WTC11 (cell line): ENCODE results near the gene ACTG2. TPM values are rescaled to one million over a fixed set of nuclear protein-coding genes. Genes with fewer than 3 reads are reported as not detected.

Experiments used
- ATAC-seq: fragments of 200-7000 bp; cut with Tn5 transposase; 2 replicates; pipeline ENCODE4 v1.10.0; 2021; ENCODE audit warnings: mild to moderate bottlenecking, moderate library complexity
- CTCF ChIA-PET: fragments of 300-600 bp; sonication (Branson Sonifier 250); formaldehyde crosslinking; loops from one replicate; lab custom pipeline; 2021; ENCODE audit warnings: antibody characterized with exemption; lab: Charles Lee
- POLR2A ChIA-PET: fragments of 350-600 bp; sonication (Branson Sonifier 250); formaldehyde crosslinking; loops from one replicate; lab custom pipeline; 2021; ENCODE audit warnings: antibody characterized with exemption; lab: Charles Lee
- DNase-seq: peaks from one replicate; pipeline ENCODE4 v3.0.0; 2021; ENCODE audit warnings: low spot score
- H3K27ac Mint-ChIP-seq: 2 replicates; pipeline ENCODE4 v1.8.0; 2021; ENCODE audit warnings: mixed read lengths
- H3K27me3 Mint-ChIP-seq: 2 replicates; pipeline ENCODE4 v1.8.0; 2021; ENCODE audit warnings: low read depth, mild to moderate bottlenecking, moderate library complexity, mixed read lengths
- H3K36me3 Mint-ChIP-seq: 2 replicates; pipeline ENCODE4 v1.8.0; 2021; ENCODE audit warnings: mixed read lengths
- H3K4me1 Mint-ChIP-seq: 2 replicates; pipeline ENCODE4 v1.8.0; 2022; ENCODE audit warnings: mixed read lengths
- H3K4me3 Mint-ChIP-seq: 2 replicates; pipeline ENCODE4 v1.8.0; 2021; ENCODE audit warnings: mild to moderate bottlenecking, moderate library complexity, mixed read lengths
- H3K9me3 Mint-ChIP-seq: 2 replicates; pipeline ENCODE4 v1.8.0; 2021; ENCODE audit warnings: mixed read lengths
- ATF2 ChIP-seq: sonication (generic); formaldehyde crosslinking; IDR thresholded peaks from 2 replicates; pipeline ENCODE4 v1.8.1; 2022; ENCODE audit warnings: low read depth, missing genetic modification reagents, borderline replicate concordance
- CBFB ChIP-seq: sonication (generic); formaldehyde crosslinking; IDR thresholded peaks from 2 replicates; pipeline ENCODE4 v1.8.1; 2022; ENCODE audit warnings: mild to moderate bottlenecking, low read depth, missing genetic modification reagents
- GRHL2 ChIP-seq: fragments of 250-450 bp; sonication (Bioruptor Pico); IDR thresholded peaks from 2 replicates; pipeline ENCODE4 v1.8.0; 2022; ENCODE audit warnings: mild to moderate bottlenecking, moderate library complexity; ENCODE audit not compliant: insufficient replicate concordance, severe bottlenecking
- JAZF1 ChIP-seq: fragments of 250-450 bp; sonication (Bioruptor Pico); IDR thresholded peaks from 2 replicates; pipeline ENCODE4 v1.9.0; 2021; ENCODE audit warnings: moderate library complexity, mild to moderate bottlenecking, inconsistent platforms
- JUN ChIP-seq: sonication (generic); formaldehyde crosslinking; IDR thresholded peaks from 2 replicates; pipeline ENCODE4 v1.8.0; 2023; ENCODE audit warnings: mild to moderate bottlenecking, missing genetic modification reagents
- MLX ChIP-seq: sonication (generic); formaldehyde crosslinking; IDR thresholded peaks from 2 replicates; pipeline ENCODE4 v1.8.1; 2023; ENCODE audit warnings: mild to moderate bottlenecking, missing genetic modification reagents, moderate library complexity
- NFATC4 ChIP-seq: fragments of 250-450 bp; sonication (Bioruptor Pico); IDR thresholded peaks from 2 replicates; pipeline ENCODE4 v1.9.0; 2021; ENCODE audit warnings: mild to moderate bottlenecking
- NFE2L1 ChIP-seq: sonication (generic); formaldehyde crosslinking; IDR thresholded peaks from 2 replicates; pipeline ENCODE4 v1.8.1; 2023; ENCODE audit warnings: missing genetic modification reagents
- SOX15 ChIP-seq: fragments of 250-450 bp; sonication (Bioruptor Pico); IDR thresholded peaks from 2 replicates; pipeline ENCODE4 v1.9.0; 2021; ENCODE audit warnings: mild to moderate bottlenecking
- SP1 ChIP-seq: sonication (generic); formaldehyde crosslinking; conservative IDR thresholded peaks from 2 replicates; pipeline ENCODE4 v1.8.1; 2022; ENCODE audit warnings: missing genetic modification reagents
- ZNF121 ChIP-seq: sonication (generic); formaldehyde crosslinking; IDR thresholded peaks from 2 replicates; pipeline ENCODE4 v1.8.0; 2023; ENCODE audit warnings: missing genetic modification reagents
- ZNF219 ChIP-seq: sonication (generic); formaldehyde crosslinking; IDR thresholded peaks from 2 replicates; pipeline ENCODE4 v1.8.0; 2023; ENCODE audit warnings: missing genetic modification reagents, mild to moderate bottlenecking, borderline replicate concordance
- ZNF317 ChIP-seq: sonication (generic); formaldehyde crosslinking; IDR thresholded peaks from 2 replicates; pipeline ENCODE4 v1.8.1; 2023; ENCODE audit warnings: low read depth, mild to moderate bottlenecking, moderate library complexity, missing genetic modification reagents, borderline replicate concordance
- ZNF396 ChIP-seq: fragments of 250-450 bp; sonication (Bioruptor Pico); IDR thresholded peaks from 2 replicates; pipeline ENCODE4 v1.8.0; 2021; ENCODE audit warnings: mild to moderate bottlenecking, moderate library complexity, borderline replicate concordance
- ZNF416 ChIP-seq: fragments of 250-450 bp; sonication (Bioruptor Pico); IDR thresholded peaks from 2 replicates; pipeline ENCODE4 v1.9.0; 2021; ENCODE audit warnings: mild to moderate bottlenecking, inconsistent platforms
- ZNF512 ChIP-seq: sonication (generic); formaldehyde crosslinking; IDR thresholded peaks from 2 replicates; pipeline ENCODE4 v1.8.1; 2022; ENCODE audit warnings: missing genetic modification reagents, borderline replicate concordance
- total RNA-seq: library from RNA; stranded (reverse); gene quantifications from 3 replicates; pipeline ENCODE4 v1.2.3, GENCODE V29; 2021
- TF ChIP-seq, protein P1 (sequence below): sonication (generic); formaldehyde crosslinking; IDR thresholded peaks from 2 replicates; pipeline ENCODE4 v1.8.1; 2022; ENCODE audit warnings: low read depth, mild to moderate bottlenecking, moderate library complexity, missing genetic modification reagents, borderline replicate concordance
- TF ChIP-seq, protein P2 (sequence below): fragments of 250-450 bp; sonication (Bioruptor Pico); IDR thresholded peaks from 2 replicates; pipeline ENCODE4 v1.9.0; 2021; ENCODE audit warnings: mild to moderate bottlenecking
- TF ChIP-seq, protein P3 (sequence below): sonication (generic); formaldehyde crosslinking; IDR thresholded peaks from 2 replicates; pipeline ENCODE4 v1.8.1; 2023; ENCODE audit warnings: mild to moderate bottlenecking, moderate library complexity, missing genetic modification reagents

ACTG2 gene
- total RNA-seq, 1 experiment from 2014 or later = 2.7 TPM

DNA sequence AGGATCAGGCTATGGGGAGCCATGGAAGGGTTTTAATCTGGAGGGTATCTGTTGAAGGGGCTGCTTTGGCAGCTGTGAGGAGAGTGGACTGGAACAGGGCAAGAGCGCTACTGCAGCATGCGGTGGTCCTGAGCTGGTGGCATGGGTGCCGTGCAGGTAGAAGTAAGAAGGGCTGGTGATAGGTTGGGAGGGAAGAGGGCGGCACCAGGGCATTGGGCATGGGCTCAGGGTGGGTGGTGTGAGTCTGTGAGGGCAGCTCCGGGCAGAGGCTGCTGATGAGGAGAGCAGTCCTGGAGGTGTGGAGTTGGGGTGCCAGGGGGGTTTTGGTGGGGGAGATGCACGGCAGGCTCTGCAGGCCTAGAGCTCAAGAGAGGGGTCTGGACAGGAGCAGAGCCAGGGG, 2.1 kb downstream of the ACTG2 start:
- DNase-seq = no peak
- H3K36me3 Mint-ChIP-seq = no peaks in the 10 kb centered on the region
- no peak overlapping the region for H3K27ac Mint-ChIP-seq
- H3K4me3 Mint-ChIP-seq = no peak overlapping the region
- TF ChIP-seq, protein P1, sequence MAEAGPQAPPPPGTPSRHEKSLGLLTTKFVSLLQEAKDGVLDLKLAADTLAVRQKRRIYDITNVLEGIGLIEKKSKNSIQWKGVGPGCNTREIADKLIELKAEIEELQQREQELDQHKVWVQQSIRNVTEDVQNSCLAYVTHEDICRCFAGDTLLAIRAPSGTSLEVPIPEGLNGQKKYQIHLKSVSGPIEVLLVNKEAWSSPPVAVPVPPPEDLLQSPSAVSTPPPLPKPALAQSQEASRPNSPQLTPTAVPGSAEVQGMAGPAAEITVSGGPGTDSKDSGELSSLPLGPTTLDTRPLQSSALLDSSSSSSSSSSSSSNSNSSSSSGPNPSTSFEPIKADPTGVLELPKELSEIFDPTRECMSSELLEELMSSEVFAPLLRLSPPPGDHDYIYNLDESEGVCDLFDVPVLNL (CRISPR knock-in tag) = no peak
- TF ChIP-seq GRHL2 (CRISPR knock-in tag) = no peak
- no peak for TF ChIP-seq JAZF1 (CRISPR knock-in tag)
- TF ChIP-seq, protein P2, sequence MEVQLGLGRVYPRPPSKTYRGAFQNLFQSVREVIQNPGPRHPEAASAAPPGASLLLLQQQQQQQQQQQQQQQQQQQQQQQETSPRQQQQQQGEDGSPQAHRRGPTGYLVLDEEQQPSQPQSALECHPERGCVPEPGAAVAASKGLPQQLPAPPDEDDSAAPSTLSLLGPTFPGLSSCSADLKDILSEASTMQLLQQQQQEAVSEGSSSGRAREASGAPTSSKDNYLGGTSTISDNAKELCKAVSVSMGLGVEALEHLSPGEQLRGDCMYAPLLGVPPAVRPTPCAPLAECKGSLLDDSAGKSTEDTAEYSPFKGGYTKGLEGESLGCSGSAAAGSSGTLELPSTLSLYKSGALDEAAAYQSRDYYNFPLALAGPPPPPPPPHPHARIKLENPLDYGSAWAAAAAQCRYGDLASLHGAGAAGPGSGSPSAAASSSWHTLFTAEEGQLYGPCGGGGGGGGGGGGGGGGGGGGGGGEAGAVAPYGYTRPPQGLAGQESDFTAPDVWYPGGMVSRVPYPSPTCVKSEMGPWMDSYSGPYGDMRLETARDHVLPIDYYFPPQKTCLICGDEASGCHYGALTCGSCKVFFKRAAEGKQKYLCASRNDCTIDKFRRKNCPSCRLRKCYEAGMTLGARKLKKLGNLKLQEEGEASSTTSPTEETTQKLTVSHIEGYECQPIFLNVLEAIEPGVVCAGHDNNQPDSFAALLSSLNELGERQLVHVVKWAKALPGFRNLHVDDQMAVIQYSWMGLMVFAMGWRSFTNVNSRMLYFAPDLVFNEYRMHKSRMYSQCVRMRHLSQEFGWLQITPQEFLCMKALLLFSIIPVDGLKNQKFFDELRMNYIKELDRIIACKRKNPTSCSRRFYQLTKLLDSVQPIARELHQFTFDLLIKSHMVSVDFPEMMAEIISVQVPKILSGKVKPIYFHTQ = no peak
- no peak for TF ChIP-seq ZNF396 (CRISPR knock-in tag)
- TF ChIP-seq ZNF121 (CRISPR knock-in tag) = no peak
- no peak for TF ChIP-seq CBFB (CRISPR knock-in tag)
- TF ChIP-seq NFATC4 = no peak
- TF ChIP-seq SOX15 (CRISPR knock-in tag) = no peak
- no peak for TF ChIP-seq SP1 (CRISPR knock-in tag)
- TF ChIP-seq JUN = no peak
- TF ChIP-seq MLX (CRISPR knock-in tag) = no peak
- no peak for TF ChIP-seq ATF2
- no peak for TF ChIP-seq ZNF219 (CRISPR knock-in tag)
- TF ChIP-seq NFE2L1 (CRISPR knock-in tag) = no peak
- TF ChIP-seq ZNF512 (CRISPR knock-in tag) = no peak
- TF ChIP-seq ZNF317 = no peak
- TF ChIP-seq, protein P3, sequence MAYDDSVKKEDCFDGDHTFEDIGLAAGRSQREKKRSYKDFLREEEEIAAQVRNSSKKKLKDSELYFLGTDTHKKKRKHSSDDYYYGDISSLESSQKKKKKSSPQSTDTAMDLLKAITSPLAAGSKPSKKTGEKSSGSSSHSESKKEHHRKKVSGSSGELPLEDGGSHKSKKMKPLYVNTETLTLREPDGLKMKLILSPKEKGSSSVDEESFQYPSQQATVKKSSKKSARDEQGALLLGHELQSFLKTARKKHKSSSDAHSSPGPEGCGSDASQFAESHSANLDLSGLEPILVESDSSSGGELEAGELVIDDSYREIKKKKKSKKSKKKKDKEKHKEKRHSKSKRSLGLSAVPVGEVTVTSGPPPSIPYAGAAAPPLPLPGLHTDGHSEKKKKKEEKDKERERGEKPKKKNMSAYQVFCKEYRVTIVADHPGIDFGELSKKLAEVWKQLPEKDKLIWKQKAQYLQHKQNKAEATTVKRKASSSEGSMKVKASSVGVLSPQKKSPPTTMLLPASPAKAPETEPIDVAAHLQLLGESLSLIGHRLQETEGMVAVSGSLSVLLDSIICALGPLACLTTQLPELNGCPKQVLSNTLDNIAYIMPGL = no peak
- TF ChIP-seq ZNF416 (CRISPR knock-in tag) = no peak
- no peaks in the 10 kb centered on the region for H3K4me1 Mint-ChIP-seq
- no peaks in the 10 kb centered on the region for H3K27me3 Mint-ChIP-seq
- CTCF ChIA-PET = interaction anchor here (4.3 kb wide), 1 partner anchor 13 kb away, joined by 14 read pairs; no protein-coding TSS in a partner anchor
- no peak for ATAC-seq
- POLR2A ChIA-PET = no interaction called here
- H3K9me3 Mint-ChIP-seq = no peaks in the 10 kb centered on the region
